Measurements from ENCODE around the gene LRRTM4.

DNA sequence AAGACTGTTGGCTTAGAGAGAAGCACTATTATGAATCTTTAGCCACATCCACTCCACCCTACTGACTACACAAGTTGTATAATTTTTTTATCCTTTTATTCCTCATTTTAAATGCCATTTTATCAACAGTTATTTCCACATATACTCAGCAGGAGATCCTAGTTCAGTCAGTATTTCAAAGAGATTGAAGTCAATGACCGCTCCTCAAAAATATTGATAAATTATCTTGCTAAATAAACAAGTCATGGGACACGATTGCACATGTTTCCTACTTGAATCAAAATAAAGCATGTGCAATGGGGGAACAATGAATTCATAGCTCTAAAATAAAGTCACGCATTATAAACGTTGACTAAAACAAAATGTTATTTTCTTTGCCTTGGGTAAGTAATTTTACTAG is 496.5 kb downstream of the LRRTM4 start:
- TF ChIP-seq POLR2AphosphoS5 (IDR thresholded peaks at IDR 0.05; ENCODE audit: low read depth, low read length) (no peak), CTCF (IDR thresholded peaks at IDR 0.05) (no peak)
